ENCODE measurements around the gene RIMKLB.

DNA sequence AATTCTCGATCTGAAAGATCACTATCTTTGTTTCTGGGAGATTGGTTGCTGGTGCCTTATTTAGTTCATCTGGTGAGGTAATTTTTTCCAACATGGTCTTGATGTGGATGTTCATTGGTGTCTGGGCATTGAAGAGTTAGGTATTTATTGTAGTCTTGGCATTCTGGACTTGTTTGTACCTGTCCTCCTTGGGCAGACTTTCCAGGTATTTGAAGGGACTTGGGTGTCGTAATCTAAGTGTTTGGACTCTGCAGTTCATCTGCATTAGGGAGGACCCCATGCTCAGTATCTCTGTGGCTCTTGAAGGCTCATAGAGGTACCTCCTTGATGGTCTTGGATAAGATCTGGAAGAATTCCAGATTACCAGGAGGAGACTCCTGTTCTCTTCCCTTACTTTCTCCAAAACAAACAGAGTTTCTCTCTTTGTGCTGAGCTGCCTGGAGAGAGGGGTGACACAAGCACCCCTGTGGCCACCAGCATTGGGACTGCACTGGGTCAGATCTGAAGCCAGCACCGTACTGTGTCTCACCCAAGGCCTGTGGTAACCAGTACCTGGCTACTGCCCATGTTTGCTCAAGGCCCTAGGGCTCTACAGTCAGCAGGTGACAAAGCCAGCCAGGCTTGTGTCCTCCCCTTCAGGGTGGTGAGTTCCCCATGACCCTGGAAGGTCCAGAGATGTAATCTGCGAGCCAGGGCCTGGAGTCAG, 129.9 kb downstream of the RIMKLB start:
- TF ChIP-seq, protein P1, sequence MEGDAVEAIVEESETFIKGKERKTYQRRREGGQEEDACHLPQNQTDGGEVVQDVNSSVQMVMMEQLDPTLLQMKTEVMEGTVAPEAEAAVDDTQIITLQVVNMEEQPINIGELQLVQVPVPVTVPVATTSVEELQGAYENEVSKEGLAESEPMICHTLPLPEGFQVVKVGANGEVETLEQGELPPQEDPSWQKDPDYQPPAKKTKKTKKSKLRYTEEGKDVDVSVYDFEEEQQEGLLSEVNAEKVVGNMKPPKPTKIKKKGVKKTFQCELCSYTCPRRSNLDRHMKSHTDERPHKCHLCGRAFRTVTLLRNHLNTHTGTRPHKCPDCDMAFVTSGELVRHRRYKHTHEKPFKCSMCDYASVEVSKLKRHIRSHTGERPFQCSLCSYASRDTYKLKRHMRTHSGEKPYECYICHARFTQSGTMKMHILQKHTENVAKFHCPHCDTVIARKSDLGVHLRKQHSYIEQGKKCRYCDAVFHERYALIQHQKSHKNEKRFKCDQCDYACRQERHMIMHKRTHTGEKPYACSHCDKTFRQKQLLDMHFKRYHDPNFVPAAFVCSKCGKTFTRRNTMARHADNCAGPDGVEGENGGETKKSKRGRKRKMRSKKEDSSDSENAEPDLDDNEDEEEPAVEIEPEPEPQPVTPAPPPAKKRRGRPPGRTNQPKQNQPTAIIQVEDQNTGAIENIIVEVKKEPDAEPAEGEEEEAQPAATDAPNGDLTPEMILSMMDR (IDR thresholded peaks at IDR 0.05): no peak
- no peak for TF ChIP-seq POLR2AphosphoS5 (IDR thresholded peaks at IDR 0.05)
